Stimulated activated CD4-positive, alpha-beta T cell treated with anti-CD3 and anti-CD28 coated beads, Interleukin-1b, Interleukin-23, amount 100 ng/mL, for 4 hours (primary cell): ENCODE measurements around the gene MLLT3.

Experiments
- DNase-seq, 2 donors: peaks; one replicate each; pipeline ENCODE4 v3.0.0-alpha.2; 2020; ENCODE audit warnings: low read depth in 2 of 2

MLLT3 gene

DNA sequence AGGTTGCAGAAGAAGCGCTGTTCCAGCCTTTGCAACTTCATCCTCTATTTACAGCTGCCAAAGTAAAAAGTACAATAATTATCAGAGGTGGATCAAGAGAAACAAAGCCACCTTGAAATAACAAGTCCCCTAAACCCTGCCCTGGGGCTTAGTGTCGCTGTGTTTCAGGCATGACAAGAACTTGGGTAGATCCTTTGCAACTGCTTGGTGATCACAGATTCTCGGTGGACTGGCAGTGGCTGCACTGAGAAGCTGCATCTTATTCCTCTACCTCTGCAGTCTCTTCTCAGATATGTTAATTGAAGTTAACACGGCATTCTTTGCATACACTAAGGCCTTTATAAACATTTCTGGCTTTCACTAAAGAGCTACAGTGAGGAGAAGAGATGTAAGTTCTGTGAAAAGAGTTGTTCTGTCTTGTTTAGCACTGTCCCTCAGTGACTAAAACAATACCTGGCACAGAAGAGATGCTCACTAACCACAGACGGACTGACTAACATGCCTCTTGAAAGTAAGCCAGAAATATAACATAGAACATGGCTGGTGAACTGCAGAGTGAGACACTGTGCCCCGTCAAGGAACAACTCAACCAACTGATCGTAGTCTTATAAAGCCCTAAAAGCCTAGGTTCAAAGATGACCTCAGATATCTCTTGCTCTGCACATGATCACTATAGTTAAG lies 144.2 kb downstream of the MLLT3 start:
- DNase-seq: no peak

DNA sequence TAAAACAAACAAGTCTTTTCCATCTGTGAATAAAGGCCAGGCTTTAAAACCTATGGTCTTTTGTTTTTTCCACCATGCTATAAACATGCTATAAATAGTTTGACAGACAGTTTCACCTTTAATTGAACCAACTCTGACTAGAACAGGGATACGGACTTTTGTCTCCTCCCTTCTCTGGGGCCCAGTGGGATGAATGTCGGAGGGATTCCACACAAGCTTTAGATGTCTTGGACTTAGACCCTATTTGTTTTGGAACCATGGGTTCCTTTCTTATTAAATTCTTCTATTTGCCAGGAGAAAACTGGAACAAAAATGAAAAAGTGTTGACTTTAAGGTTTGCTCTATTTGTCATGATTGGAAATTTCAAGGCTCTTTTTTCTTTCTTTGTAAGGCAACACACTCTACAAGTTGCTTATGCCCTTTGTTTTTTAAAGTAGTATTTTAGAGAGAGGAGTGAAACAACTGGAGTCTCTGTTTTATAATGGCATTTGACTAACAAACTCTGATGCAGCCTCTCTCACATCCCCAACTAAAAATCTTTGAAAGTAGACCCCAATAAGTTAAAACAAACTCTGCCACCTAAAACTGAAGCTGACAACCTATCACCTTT lies 145.3 kb downstream of the MLLT3 start:
- DNase-seq: no peak

DNA sequence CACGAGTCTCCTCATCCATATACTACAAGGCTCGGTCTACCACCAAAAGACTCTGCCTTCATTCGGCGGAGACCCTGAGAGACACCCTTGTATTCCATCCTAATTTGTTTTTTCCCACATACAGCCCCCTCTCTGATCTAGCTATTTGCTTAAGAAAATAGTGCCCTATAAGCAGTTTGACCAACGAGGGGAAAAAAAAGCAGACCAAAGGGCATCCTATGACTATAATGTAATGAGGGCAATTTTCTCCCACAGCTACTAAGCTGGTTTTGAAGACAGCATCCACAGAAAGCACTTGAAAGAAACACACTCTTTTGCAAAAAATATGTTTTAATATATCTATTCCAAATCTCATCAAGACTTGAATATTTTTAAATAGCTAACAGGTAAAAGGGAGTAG lies 147.8 kb downstream of the MLLT3 start:
- DNase-seq: no peak

DNA sequence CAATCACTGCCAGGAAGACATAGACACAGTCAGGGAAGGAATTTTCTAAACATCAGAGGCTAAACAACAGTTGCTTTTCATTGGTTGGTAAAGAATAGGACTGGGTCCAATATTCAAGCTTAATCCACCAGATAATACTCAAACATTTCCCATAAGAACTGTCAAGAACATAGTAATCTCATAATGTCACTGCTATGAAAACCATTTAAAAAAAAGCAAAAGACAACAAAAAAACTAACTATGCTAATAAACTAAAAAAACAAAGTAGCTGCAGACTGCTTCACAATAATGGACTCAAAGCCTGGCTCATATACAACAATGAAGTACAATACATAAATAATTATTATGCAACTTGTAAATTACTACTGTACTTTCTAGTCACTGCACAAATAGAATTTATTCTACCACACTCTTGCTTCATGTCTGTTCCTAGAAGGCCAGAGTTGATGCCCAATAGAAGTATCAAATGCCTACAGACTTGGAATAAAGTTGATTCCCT lies 148.7 kb downstream of the MLLT3 start:
- no peak for DNase-seq

DNA sequence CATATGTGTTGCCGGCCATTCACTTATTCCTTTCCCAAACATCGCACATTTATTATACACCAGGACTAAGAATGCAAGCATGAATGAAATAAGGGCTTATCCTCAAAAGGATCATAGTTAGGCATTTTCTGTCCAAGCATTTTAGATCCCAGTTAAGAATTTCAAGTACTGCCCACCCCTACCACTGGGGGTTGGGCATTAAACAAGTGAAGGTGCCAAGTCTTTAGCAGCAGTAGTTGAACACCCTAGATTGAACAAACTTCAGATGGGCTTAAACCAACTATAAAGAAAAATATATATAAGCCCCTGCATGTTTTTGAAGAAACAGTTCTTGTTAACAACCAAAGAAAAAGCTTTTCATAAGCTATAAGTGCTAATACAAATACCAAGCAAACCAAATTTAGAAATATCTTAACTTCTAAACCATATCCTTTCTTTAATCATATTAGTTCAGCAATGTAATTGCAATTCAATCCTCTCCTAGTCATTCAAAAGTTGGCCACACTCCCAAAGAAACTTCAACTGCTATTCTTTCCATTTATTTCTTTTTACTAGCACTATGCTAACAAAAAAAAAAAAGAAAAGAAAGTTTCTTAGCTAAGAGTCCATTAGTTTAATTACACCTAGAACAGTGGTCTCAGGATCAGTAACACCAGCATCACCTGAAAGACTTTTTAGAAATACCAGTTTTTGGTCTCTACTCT lies 149.8 kb downstream of the MLLT3 start:
- no peak for DNase-seq

DNA sequence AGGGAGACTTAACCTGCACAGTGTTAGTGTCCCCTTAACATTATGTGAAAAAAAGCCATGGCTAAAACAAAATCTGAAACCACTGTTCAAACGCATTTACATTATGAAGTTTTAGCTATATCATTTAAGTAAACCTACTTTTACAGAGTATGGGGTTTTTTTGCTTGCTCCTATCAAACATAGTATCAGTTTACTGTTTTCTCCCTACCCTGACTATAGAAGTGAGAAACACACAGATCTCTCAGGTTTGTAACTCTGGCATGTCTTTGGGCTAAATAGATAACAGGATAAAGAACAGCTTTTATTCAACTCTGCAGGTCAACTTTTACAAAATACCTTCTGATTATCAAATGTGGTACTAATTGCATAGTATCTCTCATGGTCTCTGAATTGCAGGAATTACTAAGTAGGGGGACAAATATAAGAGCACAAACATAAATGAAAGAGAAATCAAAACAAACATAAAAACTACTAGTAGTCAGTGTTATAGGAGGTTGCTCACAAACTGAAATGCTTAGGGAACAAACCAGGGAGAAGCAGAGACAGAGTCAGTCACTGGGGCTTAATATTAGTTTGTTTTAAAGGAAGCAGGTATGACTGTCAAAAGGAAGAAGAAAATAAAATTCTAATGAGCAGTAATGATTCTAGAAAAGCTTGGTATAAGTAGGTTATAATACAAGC lies 155.8 kb downstream of the MLLT3 start:
- DNase-seq: no peak

DNA sequence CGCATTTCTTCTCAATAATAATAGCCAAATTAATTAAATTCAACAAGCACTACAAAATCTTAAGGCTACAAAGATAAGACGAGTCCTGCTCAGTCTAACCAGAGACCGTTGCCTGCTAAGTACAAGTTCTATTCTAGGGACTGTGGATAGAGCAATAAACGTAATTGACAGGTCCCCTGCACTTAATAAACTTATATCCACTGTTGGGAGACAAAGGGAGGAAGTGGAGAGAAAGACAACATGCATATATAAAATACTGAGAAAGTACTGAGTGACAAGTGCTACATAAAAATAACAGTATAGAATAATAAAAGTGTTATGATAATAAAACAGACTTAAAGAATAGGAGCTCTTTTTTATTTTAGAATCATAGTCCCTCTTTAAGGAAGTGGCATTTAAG lies 158.1 kb downstream of the MLLT3 start:
- no peak for DNase-seq

DNA sequence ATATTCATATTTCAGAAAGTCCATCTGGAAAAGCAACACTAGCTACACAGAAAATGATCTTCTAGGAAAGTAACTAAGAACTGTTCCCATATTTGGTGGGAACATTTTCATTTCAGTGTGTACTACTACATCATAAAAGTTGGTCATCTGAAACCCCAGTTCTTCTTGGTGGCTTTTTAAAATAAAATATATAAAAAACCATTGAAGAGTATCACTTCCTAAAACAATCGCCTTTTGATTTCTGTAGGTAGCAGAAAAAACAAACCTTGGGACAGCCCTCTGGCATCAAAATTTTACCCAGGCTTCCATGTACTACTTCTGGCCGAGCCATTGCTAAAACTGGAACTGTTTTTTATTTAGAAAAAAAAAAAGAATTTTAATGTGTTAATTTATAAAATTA lies 158.5 kb downstream of the MLLT3 start:
- DNase-seq: no peak

DNA sequence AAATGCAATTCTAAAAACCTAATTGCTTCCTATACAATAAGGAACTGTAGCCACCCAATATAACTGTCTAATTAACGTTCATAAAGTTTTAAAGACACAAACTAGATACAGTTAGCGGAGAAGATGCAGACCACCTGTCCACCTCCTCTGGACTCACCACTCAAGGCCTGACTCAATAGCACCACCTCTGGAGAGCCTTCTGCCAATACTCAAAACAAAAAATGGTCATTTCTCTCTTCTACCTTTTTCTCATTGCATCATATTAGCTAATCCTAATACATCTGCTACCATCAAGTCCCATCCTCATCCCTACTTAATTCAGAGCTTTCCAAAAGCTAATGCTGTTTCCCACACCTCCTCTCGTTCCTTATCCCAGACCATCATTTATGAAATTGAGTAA lies 159.9 kb downstream of the MLLT3 start:
- DNase-seq: no peak

DNA sequence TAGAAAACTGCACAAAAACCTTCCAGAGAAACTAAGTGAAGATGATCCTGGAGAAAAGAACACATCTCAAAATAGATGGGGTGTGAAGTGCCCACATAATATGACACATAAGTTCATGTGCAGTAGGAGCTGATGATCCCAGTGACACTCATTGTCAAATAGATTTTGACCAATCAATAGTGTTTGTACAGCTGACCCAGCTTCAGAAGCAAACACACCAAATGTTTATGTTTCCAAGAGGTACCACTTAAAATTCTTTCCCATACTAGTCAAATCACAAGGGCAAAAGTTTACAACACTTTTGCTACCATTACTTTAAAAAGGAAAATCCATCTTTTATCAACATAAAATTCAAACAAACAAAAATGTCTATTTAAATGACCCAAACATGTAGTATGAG lies 175.0 kb downstream of the MLLT3 start:
- DNase-seq: no peak

DNA sequence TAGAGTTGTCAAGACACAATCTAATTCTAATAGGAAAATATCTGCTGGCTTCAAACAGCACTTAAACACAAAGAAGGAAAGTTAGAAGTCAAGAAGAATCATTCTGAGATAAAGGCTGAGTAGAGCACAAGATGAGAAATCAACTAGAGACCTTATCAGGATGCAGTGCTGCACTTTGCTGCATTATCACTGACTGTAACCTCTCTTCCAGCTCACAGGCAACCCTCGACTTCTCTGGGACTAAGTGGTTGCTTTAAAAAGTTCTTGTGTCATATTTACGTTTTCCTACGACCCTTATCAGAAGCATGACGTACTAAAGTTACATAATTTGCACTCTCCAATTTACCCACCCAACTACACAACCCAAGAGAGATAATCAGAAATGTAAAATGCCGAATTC lies 176.1 kb downstream of the MLLT3 start:
- DNase-seq: no peak

DNA sequence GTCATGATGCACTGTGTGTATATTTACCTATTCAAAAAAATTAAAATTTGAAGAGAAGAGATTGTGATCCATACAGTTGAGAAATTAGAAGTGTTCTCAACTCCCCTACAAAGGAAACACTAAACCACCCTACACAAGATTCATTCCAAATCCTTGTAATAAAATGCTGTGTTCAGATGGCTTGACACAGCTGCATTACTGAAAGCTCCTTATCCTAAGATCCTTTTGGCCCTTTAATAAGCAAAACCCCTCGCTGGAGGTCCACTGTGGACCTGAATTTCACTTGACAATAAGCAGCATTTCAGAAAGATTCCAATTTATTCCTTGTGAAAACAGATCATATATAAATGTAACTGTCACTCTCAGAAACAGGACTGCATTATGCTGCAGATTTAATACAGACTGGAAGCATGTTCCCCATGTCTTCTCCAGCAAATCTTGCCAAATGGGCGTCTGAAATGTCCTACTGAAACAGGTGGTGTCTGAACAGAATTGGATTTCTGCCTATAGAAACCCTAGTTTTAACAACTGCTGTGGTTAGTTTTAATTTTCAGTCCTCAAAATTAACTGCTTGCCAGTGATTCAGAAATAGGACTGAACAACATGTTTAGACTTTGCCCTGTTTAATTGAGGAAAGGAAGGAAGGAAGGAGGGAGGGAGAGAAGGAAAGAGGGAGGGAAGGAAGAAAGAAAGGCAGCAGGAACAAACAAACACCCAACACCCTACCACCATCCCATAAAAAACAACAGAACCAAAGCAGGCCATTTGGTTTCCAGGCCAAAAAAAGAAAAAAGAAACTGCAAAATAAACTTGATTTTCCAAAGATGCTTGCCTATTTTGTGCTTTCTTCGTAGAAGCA lies 179.6 kb downstream of the MLLT3 start:
- no peak for DNase-seq

DNA sequence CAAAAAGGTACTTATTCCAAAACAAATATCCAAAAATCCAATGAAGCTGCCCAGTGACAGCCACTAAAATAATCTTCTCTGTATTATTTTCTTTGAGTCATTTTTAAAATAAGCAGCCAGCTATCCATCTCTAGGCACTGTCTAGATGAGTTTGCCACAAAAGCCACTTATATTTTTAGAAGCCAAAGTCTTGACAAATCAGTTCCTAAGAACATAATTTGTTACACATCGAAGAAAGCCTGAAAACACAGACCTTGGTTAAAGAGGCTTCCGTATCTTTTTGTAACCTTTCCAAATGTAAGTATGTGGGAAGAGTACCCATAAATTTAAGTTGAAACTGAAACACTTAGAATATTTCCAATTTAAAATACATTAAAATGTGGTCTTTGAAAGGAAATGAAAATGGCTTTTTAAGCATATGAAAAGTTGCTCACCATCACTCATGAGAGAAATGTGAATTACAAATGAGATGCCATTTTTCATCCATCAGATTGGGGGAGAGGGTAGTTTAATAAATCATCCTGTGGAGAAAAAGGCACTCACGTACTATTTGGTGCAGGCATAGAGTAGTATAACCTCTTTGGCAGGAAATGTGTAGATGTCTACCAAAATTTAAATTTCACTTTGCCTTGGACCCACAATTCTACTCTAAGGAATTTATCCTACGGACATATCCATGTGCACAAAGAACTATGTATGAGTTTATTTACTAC lies 180.4 kb downstream of the MLLT3 start:
- DNase-seq: no peak

DNA sequence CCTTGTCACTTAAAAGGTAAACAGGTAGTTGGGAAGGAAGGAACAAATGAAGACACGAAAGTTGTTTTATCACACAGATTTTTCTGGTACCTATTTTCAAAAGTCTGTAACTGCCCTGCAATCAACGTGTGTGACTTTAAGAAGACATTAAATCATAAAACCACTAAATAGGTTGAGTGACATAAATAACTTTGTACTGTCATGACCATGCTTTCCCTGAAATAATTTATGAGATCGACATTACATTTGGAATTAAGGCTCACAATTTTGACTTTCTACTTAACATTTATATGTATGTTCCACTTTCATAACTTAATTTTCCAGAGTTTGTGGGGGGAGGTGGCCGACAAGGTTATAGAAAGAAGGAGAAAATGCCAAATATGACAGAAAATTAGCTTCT lies 181.1 kb downstream of the MLLT3 start:
- DNase-seq: no peak

DNA sequence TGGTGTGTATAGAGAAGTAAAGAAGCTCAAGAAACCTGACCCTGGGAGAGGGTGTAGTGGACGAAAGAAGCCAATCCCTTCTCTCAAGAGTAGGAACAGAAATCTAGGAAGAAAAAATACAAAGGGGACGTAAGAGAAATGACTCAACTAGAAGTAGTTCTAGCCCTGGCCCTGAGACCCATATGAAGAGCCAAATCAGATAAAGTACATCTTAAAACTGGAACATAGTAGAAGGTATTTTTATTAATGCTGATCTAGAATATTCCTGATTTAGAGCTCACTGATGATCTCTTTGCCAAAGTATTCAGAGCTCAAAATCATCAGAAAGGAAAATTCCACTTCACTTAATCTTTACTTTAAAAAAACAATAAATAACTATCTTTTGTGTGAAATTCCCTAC lies 184.8 kb downstream of the MLLT3 start:
- DNase-seq: no peak

DNA sequence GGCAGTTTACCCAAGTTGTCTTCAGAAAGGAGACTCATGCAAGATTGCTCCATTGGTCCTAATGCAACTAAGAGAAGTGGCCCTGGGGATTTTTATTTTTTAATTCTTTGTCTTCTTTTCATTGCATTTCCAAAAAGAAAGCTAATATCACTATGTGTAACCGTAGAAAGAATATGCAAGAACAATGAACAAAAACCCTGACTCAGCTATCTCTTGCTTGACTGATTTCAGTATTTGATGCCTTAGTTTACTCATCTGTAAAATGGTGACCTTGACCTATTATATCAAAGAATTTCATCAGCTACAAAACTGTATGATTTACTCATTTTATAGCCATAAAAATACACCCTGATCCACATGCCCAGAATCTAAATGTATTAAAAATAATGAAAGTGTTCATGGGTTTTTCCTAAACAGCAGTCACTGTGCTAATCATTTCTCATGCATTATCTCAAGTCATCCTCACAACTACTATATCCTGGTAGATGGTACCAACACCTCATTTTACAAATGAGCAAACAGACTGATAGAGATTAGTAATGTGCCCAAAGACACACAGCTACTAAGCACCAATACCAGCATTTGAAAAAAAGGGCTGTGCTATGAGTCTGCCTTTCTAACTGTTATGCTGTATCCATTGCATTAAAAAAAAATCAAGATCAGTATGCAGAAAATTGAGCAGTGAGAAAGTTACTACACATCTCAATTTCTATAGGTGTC lies 185.7 kb downstream of the MLLT3 start:
- no peak for DNase-seq

DNA sequence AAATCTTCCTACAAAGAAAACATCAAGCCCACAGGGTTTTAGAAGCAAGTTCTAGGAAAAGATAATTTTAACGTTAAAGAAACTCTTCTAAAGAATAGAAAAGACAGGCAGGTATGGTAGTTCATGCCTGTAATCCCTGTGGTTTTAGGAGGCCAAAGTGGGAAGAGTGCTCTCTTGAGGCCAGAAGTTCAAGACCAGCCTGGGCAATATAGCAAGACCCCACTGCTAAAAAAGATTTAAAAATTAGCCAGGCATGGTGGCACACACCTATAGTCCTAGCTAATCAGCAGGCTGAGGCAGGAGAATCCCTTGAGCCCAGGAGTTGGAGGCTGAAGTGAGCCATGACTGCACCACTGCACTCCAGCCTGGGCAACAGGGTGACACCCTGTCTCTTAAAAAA lies 193.3 kb downstream of the MLLT3 start:
- no peak for DNase-seq

DNA sequence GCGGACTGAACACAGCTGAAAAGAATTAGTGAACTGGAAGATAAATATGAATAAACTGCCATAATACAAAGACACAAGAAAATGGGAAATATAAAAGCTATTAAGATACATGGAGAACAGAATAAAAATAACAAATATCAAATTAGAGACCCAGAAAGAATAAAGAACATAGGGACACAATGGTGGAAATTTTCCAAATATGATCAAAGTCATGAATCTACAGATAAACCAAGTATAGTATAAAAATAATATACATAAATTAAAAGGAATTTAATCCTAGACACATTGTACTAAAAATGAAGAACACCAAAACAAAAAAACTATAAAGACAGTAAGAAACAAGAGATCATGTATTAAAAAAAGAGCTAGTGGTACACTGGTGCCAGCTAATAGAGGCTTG lies 194.9 kb downstream of the MLLT3 start:
- no peak for DNase-seq

DNA sequence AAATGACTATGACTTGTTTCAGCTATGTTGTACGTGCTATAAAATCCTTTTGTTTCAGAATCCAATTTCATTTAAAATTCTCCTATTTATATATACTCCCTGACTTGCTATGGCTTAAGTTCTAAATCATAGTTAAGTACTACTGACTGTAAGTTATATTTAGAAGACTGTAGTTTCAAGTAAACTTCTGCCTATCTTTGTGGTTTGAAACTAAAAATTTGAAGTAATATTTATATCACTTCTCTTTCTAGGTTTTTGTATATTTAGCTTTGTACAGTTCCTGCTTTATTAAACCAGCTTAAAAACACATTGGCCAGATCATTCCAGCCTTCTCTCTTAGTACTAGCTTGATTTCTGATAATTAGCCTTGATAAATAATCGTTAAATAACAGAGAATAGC lies 196.3 kb downstream of the MLLT3 start:
- DNase-seq: no peak

DNA sequence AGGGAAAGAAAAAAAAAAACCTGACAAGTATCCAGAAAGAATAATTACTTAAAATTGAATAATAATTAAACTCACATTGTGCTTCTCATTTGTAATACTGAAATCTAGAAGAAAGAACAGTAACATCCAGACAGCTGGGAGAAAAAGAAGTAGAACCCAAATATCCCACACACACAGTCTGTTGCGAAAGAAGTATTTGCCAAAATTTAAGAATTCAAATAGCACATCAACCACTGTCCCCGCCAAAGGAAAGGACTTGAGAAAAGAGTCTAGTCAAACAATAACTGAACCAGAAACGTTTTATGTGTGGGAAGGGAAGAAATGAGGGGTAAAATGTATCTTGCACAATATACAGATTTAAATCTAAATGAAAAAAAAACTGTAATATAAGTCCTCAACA lies 202.8 kb downstream of the MLLT3 start:
- DNase-seq: no peak
